ENCODE measurements around the gene STK10. TPM values are rescaled to one million over a fixed set of nuclear protein-coding genes. Genes with fewer than 3 reads are reported as not detected.

Gene STK10
- total and polyA plus RNA-seq, 9 of the 15 experiments (the other 6 are each of a cell fraction or from before 2014, with no cell fraction given), result 0.30 to 6.7 (median 2.4) TPM

DNA sequence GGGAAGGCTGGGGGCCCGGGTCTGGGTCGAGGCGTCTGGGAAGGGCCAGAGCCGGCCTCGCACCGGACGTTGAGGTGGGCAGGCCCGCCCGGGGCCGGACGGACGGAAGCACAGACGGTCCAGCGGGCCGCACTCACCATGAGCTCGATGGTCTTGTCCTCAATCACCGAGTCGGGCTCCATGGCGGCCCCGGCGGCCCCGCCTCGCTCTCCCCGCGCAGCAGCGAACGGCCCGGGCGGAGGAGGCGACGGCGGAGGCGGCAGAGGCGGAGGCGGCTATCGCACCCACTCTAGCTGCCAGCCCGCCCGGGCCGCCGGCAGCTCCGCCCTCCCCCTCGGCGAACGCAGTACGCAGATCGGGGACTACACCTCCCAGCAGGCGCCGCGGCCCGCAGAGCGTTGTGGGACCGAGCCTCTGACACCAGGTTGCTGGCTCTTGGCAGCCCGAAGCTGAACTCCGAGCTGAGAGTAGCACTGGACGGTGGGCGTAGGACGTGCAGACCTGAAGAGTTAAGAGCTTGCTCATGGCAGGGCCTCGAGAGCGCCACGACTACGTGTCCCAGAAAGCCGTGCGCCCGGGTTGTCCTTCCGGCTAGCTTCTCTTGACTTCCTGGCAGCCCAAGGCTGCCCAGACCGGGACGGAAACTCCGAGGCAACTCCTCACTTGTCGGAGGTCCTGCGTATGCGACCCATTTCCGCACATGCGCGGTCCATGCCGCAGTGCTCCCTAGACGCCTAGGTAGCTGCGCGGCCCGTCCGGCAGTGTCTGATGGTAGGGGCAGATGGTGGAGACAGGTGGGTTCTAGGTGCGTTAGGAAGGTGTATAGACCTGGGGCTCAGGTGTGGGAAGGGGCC lies 181.5 kb downstream of the STK10 start, which contains the start of gene FBXW11 (continued):
- TF ChIP-seq, protein P1, sequence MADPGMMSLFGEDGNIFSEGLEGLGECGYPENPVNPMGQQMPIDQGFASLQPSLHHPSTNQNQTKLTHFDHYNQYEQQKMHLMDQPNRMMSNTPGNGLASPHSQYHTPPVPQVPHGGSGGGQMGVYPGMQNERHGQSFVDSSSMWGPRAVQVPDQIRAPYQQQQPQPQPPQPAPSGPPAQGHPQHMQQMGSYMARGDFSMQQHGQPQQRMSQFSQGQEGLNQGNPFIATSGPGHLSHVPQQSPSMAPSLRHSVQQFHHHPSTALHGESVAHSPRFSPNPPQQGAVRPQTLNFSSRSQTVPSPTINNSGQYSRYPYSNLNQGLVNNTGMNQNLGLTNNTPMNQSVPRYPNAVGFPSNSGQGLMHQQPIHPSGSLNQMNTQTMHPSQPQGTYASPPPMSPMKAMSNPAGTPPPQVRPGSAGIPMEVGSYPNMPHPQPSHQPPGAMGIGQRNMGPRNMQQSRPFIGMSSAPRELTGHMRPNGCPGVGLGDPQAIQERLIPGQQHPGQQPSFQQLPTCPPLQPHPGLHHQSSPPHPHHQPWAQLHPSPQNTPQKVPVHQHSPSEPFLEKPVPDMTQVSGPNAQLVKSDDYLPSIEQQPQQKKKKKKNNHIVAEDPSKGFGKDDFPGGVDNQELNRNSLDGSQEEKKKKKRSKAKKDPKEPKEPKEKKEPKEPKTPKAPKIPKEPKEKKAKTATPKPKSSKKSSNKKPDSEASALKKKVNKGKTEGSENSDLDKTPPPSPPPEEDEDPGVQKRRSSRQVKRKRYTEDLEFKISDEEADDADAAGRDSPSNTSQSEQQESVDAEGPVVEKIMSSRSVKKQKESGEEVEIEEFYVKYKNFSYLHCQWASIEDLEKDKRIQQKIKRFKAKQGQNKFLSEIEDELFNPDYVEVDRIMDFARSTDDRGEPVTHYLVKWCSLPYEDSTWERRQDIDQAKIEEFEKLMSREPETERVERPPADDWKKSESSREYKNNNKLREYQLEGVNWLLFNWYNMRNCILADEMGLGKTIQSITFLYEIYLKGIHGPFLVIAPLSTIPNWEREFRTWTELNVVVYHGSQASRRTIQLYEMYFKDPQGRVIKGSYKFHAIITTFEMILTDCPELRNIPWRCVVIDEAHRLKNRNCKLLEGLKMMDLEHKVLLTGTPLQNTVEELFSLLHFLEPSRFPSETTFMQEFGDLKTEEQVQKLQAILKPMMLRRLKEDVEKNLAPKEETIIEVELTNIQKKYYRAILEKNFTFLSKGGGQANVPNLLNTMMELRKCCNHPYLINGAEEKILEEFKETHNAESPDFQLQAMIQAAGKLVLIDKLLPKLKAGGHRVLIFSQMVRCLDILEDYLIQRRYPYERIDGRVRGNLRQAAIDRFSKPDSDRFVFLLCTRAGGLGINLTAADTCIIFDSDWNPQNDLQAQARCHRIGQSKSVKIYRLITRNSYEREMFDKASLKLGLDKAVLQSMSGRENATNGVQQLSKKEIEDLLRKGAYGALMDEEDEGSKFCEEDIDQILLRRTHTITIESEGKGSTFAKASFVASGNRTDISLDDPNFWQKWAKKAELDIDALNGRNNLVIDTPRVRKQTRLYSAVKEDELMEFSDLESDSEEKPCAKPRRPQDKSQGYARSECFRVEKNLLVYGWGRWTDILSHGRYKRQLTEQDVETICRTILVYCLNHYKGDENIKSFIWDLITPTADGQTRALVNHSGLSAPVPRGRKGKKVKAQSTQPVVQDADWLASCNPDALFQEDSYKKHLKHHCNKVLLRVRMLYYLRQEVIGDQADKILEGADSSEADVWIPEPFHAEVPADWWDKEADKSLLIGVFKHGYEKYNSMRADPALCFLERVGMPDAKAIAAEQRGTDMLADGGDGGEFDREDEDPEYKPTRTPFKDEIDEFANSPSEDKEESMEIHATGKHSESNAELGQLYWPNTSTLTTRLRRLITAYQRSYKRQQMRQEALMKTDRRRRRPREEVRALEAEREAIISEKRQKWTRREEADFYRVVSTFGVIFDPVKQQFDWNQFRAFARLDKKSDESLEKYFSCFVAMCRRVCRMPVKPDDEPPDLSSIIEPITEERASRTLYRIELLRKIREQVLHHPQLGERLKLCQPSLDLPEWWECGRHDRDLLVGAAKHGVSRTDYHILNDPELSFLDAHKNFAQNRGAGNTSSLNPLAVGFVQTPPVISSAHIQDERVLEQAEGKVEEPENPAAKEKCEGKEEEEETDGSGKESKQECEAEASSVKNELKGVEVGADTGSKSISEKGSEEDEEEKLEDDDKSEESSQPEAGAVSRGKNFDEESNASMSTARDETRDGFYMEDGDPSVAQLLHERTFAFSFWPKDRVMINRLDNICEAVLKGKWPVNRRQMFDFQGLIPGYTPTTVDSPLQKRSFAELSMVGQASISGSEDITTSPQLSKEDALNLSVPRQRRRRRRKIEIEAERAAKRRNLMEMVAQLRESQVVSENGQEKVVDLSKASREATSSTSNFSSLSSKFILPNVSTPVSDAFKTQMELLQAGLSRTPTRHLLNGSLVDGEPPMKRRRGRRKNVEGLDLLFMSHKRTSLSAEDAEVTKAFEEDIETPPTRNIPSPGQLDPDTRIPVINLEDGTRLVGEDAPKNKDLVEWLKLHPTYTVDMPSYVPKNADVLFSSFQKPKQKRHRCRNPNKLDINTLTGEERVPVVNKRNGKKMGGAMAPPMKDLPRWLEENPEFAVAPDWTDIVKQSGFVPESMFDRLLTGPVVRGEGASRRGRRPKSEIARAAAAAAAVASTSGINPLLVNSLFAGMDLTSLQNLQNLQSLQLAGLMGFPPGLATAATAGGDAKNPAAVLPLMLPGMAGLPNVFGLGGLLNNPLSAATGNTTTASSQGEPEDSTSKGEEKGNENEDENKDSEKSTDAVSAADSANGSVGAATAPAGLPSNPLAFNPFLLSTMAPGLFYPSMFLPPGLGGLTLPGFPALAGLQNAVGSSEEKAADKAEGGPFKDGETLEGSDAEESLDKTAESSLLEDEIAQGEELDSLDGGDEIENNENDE (IDR thresholded peaks at IDR 0.05; ENCODE audit: low read depth, low read length), result no peak
- no peak for TF ChIP-seq CHD1 (IDR thresholded peaks at IDR 0.05; ENCODE audit: low read length)
- TF ChIP-seq, protein P2, sequence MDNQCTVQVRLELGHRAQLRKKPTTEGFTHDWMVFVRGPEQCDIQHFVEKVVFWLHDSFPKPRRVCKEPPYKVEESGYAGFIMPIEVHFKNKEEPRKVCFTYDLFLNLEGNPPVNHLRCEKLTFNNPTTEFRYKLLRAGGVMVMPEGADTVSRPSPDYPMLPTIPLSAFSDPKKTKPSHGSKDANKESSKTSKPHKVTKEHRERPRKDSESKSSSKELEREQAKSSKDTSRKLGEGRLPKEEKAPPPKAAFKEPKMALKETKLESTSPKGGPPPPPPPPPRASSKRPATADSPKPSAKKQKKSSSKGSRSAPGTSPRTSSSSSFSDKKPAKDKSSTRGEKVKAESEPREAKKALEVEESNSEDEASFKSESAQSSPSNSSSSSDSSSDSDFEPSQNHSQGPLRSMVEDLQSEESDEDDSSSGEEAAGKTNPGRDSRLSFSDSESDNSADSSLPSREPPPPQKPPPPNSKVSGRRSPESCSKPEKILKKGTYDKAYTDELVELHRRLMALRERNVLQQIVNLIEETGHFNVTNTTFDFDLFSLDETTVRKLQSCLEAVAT (IDR thresholded peaks at IDR 0.05), result no peak
- no peak for TF ChIP-seq MYNN (IDR thresholded peaks at IDR 0.05)
- no peak for TF ChIP-seq MYNN (CRISPR knock-in tag; IDR thresholded peaks at IDR 0.05)
- no peak for TF ChIP-seq NFATC3 (IDR thresholded peaks at IDR 0.05)
- TF ChIP-seq, protein P3, sequence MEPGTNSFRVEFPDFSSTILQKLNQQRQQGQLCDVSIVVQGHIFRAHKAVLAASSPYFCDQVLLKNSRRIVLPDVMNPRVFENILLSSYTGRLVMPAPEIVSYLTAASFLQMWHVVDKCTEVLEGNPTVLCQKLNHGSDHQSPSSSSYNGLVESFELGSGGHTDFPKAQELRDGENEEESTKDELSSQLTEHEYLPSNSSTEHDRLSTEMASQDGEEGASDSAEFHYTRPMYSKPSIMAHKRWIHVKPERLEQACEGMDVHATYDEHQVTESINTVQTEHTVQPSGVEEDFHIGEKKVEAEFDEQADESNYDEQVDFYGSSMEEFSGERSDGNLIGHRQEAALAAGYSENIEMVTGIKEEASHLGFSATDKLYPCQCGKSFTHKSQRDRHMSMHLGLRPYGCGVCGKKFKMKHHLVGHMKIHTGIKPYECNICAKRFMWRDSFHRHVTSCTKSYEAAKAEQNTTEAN (CRISPR knock-in tag; IDR thresholded peaks at IDR 0.05), result no peak
- no peak for TF ChIP-seq NFYB (IDR thresholded peaks at IDR 0.05; ENCODE audit: extremely low read depth, insufficient read length)
- no peak; the same call in 1 of the 2 replicates for TF ChIP-seq NFE2 (IDR thresholded peaks at IDR 0.05; ENCODE audit: low read depth)
- TF ChIP-seq ZNF717 (CRISPR knock-in tag; IDR thresholded peaks at IDR 0.05), result no peak
- TF ChIP-seq ATF1 (CRISPR knock-in tag; IDR thresholded peaks at IDR 0.05), result no peak
- TF ChIP-seq ATF1 (tag; IDR thresholded peaks at IDR 0.05), result peak; percentile 95
- TF ChIP-seq, protein P4, sequence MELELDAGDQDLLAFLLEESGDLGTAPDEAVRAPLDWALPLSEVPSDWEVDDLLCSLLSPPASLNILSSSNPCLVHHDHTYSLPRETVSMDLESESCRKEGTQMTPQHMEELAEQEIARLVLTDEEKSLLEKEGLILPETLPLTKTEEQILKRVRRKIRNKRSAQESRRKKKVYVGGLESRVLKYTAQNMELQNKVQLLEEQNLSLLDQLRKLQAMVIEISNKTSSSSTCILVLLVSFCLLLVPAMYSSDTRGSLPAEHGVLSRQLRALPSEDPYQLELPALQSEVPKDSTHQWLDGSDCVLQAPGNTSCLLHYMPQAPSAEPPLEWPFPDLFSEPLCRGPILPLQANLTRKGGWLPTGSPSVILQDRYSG (tag; conservative IDR thresholded peaks at IDR 0.05; ENCODE audit: low read depth), result peak; percentile 89
